DOHH2 (cell line): ENCODE data around the gene COL19A1.

Experiments
- H3F3A ChIP-seq: fragments of 200-600 bp; sonication (generic), shearing (Covaris generic); 2 replicates; pipeline ENCODE4 v1.6.0; 2016; ENCODE audit warnings: antibody characterized with exemption, mild to moderate bottlenecking; ENCODE audit not compliant: control insufficient read depth, insufficient read depth
- H3K27ac ChIP-seq: fragments of 200-600 bp; sonication (generic); 2 replicates; pipeline ENCODE4 v1.5.1; 2014; ENCODE audit warnings: low read depth, mild to moderate bottlenecking, low read length, moderate library complexity
- H3K27me3 ChIP-seq: fragments of 200-600 bp; sonication (generic); 2 replicates; pipeline ENCODE4 v1.6.1; 2014; ENCODE audit warnings: mild to moderate bottlenecking, low read length, mixed read lengths; ENCODE audit not compliant: control insufficient read depth
- H3K36me3 ChIP-seq: fragments of 200-600 bp; sonication (generic); 2 replicates; pipeline ENCODE4 v1.6.1; 2014; ENCODE audit warnings: mild to moderate bottlenecking, low read length, moderate library complexity, mixed read lengths; ENCODE audit not compliant: control insufficient read depth
- H3K4me1 ChIP-seq: fragments of 200-600 bp; sonication (generic); 2 replicates; pipeline ENCODE4 v1.6.1; 2014; ENCODE audit warnings: mild to moderate bottlenecking, low read length, mixed read lengths; ENCODE audit not compliant: control insufficient read depth
- H3K4me2 ChIP-seq: fragments of 200-600 bp; sonication (generic); 2 replicates; pipeline ENCODE4 v1.6.0; 2014; ENCODE audit warnings: mild to moderate bottlenecking, low read length, moderate library complexity
- H3K4me3 ChIP-seq: fragments of 200-600 bp; sonication (generic); 2 replicates; pipeline ENCODE4 v1.5.1; 2014; ENCODE audit warnings: mild to moderate bottlenecking, low read length, mixed read lengths
- H3K79me2 ChIP-seq: fragments of 200-600 bp; sonication (generic); 2 replicates; pipeline ENCODE4 v1.6.1; 2014; ENCODE audit warnings: mild to moderate bottlenecking, low read length, mixed read lengths; ENCODE audit not compliant: control insufficient read depth
- H3K9me2 ChIP-seq: fragments of 200-600 bp; sonication (generic); replicated peaks from 2 replicates; pipeline ENCODE4 v1.6.1; 2014; ENCODE audit warnings: mild to moderate bottlenecking, low read length, mixed read lengths; ENCODE audit not compliant: control insufficient read depth
- H3K9me3 ChIP-seq: fragments of 200-600 bp; sonication (generic); 2 replicates; pipeline ENCODE4 v1.6.1; 2014; ENCODE audit warnings: antibody characterized with exemption, low read length, mixed read lengths; ENCODE audit not compliant: control insufficient read depth, insufficient read depth
- H4K20me1 ChIP-seq: fragments of 200-600 bp; sonication (generic); 2 replicates; pipeline ENCODE4 v1.6.0; 2014; ENCODE audit warnings: low read depth, mild to moderate bottlenecking, antibody characterized with exemption, low read length, moderate library complexity; ENCODE audit not compliant: control insufficient read depth, insufficient read depth
- EZH2phosphoT487 ChIP-seq: fragments of 200-600 bp; sonication (generic); IDR thresholded peaks from 2 replicates; pipeline ENCODE4 v1.6.1; 2017; ENCODE audit warnings: borderline replicate concordance, mild to moderate bottlenecking, antibody characterized with exemption, low read length, moderate library complexity, mixed read lengths
- TF ChIP-seq, protein P1 (sequence below): fragments of 200-600 bp; sonication (generic); IDR thresholded peaks from one replicate; pipeline ENCODE4 v1.5.1; 2014; ENCODE audit warnings: antibody characterized with exemption, mild to moderate bottlenecking, low read depth, low read length; ENCODE audit not compliant: poor library complexity, severe bottlenecking

The COL19A1 gene

DNA sequence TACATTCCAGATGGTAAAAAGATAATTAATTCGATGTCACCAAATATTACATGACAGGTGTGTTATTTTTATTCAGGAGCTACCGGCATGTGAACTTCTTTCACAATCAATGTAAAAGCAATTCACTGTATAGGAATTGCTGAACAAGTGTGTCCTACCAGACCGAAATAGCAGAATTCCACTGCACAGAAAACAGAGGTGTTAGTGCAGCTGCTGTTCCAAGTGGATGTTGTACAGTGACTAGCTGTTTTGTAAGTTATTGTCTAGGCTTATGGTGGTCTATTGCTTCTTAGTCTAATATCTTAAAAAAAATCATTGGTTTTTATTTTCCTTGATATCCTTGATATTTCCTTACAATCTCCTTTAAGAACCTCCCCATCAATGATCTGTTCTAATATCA, 107.4 kb downstream of the COL19A1 start:
- Histone ChIP-seq H3K27ac (no peak overlapping the region), H3K9me3 (no peaks in the 10 kb centered on the region), H3K4me1 (no peaks in the 10 kb centered on the region), H3K4me2 (no peak overlapping the region), H3K79me2 (no peaks in the 10 kb centered on the region), H4K20me1 (no peaks in the 10 kb centered on the region), H3K4me3 (no peak overlapping the region), H3K27me3 (no peaks in the 10 kb centered on the region), H3K36me3 (no peaks in the 10 kb centered on the region), H3F3A (no peaks in the 10 kb centered on the region), H3K9me2 (no peaks in the 10 kb centered on the region)
- TF ChIP-seq EZH2phosphoT487: no peak
- TF ChIP-seq, protein P1, sequence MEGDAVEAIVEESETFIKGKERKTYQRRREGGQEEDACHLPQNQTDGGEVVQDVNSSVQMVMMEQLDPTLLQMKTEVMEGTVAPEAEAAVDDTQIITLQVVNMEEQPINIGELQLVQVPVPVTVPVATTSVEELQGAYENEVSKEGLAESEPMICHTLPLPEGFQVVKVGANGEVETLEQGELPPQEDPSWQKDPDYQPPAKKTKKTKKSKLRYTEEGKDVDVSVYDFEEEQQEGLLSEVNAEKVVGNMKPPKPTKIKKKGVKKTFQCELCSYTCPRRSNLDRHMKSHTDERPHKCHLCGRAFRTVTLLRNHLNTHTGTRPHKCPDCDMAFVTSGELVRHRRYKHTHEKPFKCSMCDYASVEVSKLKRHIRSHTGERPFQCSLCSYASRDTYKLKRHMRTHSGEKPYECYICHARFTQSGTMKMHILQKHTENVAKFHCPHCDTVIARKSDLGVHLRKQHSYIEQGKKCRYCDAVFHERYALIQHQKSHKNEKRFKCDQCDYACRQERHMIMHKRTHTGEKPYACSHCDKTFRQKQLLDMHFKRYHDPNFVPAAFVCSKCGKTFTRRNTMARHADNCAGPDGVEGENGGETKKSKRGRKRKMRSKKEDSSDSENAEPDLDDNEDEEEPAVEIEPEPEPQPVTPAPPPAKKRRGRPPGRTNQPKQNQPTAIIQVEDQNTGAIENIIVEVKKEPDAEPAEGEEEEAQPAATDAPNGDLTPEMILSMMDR: no peak

DNA sequence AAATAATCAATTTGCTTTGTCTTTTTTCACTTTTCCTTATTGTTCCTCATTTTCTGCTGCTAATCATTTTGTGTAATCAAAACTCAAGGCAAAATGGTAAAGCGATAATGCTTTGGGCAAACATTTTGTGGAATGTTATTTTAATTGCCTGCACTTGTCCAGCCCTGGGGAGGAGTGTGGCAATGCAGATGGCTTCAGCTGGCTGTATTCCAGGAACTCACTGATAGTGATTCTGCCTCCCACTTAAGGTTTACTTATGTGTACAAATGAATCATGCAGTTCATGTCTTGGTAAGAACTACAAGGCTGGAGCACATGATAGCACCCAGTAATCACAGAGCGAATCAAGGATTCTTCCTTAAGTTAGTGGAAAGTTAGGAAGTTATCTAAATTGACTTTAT, 107.8 kb downstream of the COL19A1 start:
- no peaks in the 10 kb centered on the region for H3K79me2 ChIP-seq
- no peak overlapping the region for H3K4me2 ChIP-seq
- no peaks in the 10 kb centered on the region for H3K4me1 ChIP-seq
- H3F3A ChIP-seq: no peaks in the 10 kb centered on the region
- no peaks in the 10 kb centered on the region for H3K36me3 ChIP-seq
- H3K27me3 ChIP-seq: no peaks in the 10 kb centered on the region
- no peaks in the 10 kb centered on the region for H4K20me1 ChIP-seq
- no peak overlapping the region for H3K27ac ChIP-seq
- no peaks in the 10 kb centered on the region for H3K9me2 ChIP-seq
- no peak overlapping the region for H3K4me3 ChIP-seq
- no peaks in the 10 kb centered on the region for H3K9me3 ChIP-seq
- no peak for TF ChIP-seq EZH2phosphoT487
- TF ChIP-seq, protein P1: no peak

DNA sequence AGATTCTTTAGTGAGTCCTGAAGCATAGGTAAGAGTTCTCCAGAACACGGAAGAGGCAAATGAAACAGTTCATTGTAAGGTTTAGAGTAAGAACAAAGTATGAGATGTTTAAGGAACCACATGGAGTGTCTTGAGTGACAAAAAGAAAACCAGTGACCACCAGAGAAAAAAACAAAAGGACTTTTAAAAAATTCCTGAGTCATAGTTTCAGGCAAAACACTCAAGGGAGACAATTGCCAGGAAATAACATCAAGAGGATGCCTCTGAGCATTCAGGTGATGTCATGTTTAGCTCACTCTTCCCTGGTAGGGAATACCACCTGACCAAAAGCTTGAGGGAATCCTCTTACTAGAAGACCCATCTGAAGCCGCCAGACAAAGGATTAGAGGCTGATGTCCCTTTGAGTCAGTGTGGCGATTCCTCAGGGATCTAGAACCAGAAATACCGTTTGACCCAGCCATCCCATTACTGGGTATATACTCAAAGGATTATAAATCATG, 110.3 kb downstream of the COL19A1 start:
- no peaks in the 10 kb centered on the region for H3K4me1 ChIP-seq
- no peaks in the 10 kb centered on the region for H3K9me2 ChIP-seq
- H3F3A ChIP-seq: no peaks in the 10 kb centered on the region
- H3K79me2 ChIP-seq: no peaks in the 10 kb centered on the region
- H3K27me3 ChIP-seq: no peaks in the 10 kb centered on the region
- H4K20me1 ChIP-seq: no peaks in the 10 kb centered on the region
- no peak overlapping the region for H3K4me2 ChIP-seq
- H3K4me3 ChIP-seq: no peak overlapping the region
- H3K36me3 ChIP-seq: no peaks in the 10 kb centered on the region
- no peaks in the 10 kb centered on the region for H3K9me3 ChIP-seq
- TF ChIP-seq, protein P1: no peak
- no peak for TF ChIP-seq EZH2phosphoT487
- no peak overlapping the region for H3K27ac ChIP-seq
